ENCODE results near the gene SRPK3.

SRPK3 gene

GRCh38 chrX:153769158-153769864, 11.5 kb upstream of the SRPK3 start:
- no peak for TF ChIP-seq YY1 (IDR thresholded peaks at IDR 0.05; ENCODE audit: low read depth)
- TF ChIP-seq ZBTB7A (IDR thresholded peaks at IDR 0.05; ENCODE audit: low read depth): no peak
- no peak for TF ChIP-seq CREB1 (IDR thresholded peaks at IDR 0.05; ENCODE audit: low read depth)
- no peak for TF ChIP-seq TAF1 (IDR thresholded peaks at IDR 0.05; ENCODE audit: low read depth)
- no peak for TF ChIP-seq MAX (IDR thresholded peaks at IDR 0.05)

- no peak for TF ChIP-seq EGR1 (IDR thresholded peaks at IDR 0.05)
- no peak for TF ChIP-seq NFIC (IDR thresholded peaks at IDR 0.05)
- TF ChIP-seq YY1 (IDR thresholded peaks at IDR 0.05; ENCODE audit: low read depth): no peak
- TF ChIP-seq TEAD4 (IDR thresholded peaks at IDR 0.05): no peak
- TF ChIP-seq EP300 (IDR thresholded peaks at IDR 0.05; ENCODE audit: borderline replicate concordance): no peak
- no peak for TF ChIP-seq ZBTB7A (IDR thresholded peaks at IDR 0.05; ENCODE audit: low read depth)
- TF ChIP-seq MAX (IDR thresholded peaks at IDR 0.05): no peak
- no peak for TF ChIP-seq FOXM1 (IDR thresholded peaks at IDR 0.05; ENCODE audit: borderline replicate concordance, low read depth)
- no peak for TF ChIP-seq USF1 (IDR thresholded peaks at IDR 0.05)
- no peak for TF ChIP-seq CEBPB (IDR thresholded peaks at IDR 0.05)
- no peak for TF ChIP-seq TAF1 (IDR thresholded peaks at IDR 0.05; ENCODE audit: low read depth)
- TF ChIP-seq CREB1 (IDR thresholded peaks at IDR 0.05; ENCODE audit: low read depth): no peak
- TF ChIP-seq TCF12 (IDR thresholded peaks at IDR 0.05; ENCODE audit: low read depth): no peak
- TF ChIP-seq REST (IDR thresholded peaks at IDR 0.05; ENCODE audit: low read depth): no peak
- no peak for TF ChIP-seq RAD21 (IDR thresholded peaks at IDR 0.05; ENCODE audit: low read depth)
These were observed 10.8 kb upstream of the SRPK3 start for GRCh38 chrX:153769865-153770600.

GRCh38 chrX:153770601-153771414, 10.0 kb upstream of the SRPK3 start:
- no peak for TF ChIP-seq USF1 (IDR thresholded peaks at IDR 0.05)
- no peak for TF ChIP-seq EP300 (IDR thresholded peaks at IDR 0.05; ENCODE audit: borderline replicate concordance)

GRCh38 chrX:153771415-153772315, 9.2 kb upstream of the SRPK3 start:
- TF ChIP-seq TEAD4 (IDR thresholded peaks at IDR 0.05) (no peak), NFIC (IDR thresholded peaks at IDR 0.05) (no peak), YY1 (IDR thresholded peaks at IDR 0.05; ENCODE audit: low read depth) (no peak), CREB1 (IDR thresholded peaks at IDR 0.05; ENCODE audit: low read depth) (no peak), CEBPB (IDR thresholded peaks at IDR 0.05) (no peak), TCF12 (IDR thresholded peaks at IDR 0.05; ENCODE audit: low read depth) (no peak)

- TF ChIP-seq EGR1 (IDR thresholded peaks at IDR 0.05) (no peak), TCF12 (IDR thresholded peaks at IDR 0.05; ENCODE audit: low read depth) (no peak), YY1 (IDR thresholded peaks at IDR 0.05; ENCODE audit: low read depth) (no peak), EP300 (IDR thresholded peaks at IDR 0.05; ENCODE audit: borderline replicate concordance) (no peak), USF1 (IDR thresholded peaks at IDR 0.05) (no peak), TEAD4 (IDR thresholded peaks at IDR 0.05) (no peak), REST (IDR thresholded peaks at IDR 0.05; ENCODE audit: low read depth) (no peak), RAD21 (IDR thresholded peaks at IDR 0.05; ENCODE audit: low read depth) (no peak), CREB1 (IDR thresholded peaks at IDR 0.05; ENCODE audit: low read depth) (no peak), MAX (IDR thresholded peaks at IDR 0.05) (no peak), NFIC (IDR thresholded peaks at IDR 0.05) (no peak), FOXM1 (IDR thresholded peaks at IDR 0.05; ENCODE audit: borderline replicate concordance, low read depth) (no peak), ZBTB7A (IDR thresholded peaks at IDR 0.05; ENCODE audit: low read depth) (no peak), CEBPB (IDR thresholded peaks at IDR 0.05) (no peak)
These were observed 8.3 kb upstream of the SRPK3 start for GRCh38 chrX:153772316-153773217.
